Esophagus squamous epithelium (tissue), 4 donors: ENCODE measurements around the gene MRS2.

Experiments
- POLR2A ChIP-seq, 4 donors: fragments of 450-650 bp; IDR thresholded peaks; one replicate each; pipeline ENCODE4 v1.6.1; 2017; ENCODE audit warnings: antibody characterized with exemption in 4 of 4, mild to moderate bottlenecking in 4 of 4, moderate library complexity in 3 of 4
- TF ChIP-seq, protein P1 (sequence below), 6 experiments: fragments of 450-650 bp in 4 of 6; fragments of 200-600 bp in 2 of 6; sonication (generic) in 2 of 6; IDR thresholded peaks; one replicate each; pipeline ENCODE4 v1.5.1; 2016 to 2019; ENCODE audit warnings: antibody characterized with exemption in 6 of 6, mild to moderate bottlenecking in 4 of 6, moderate library complexity in 4 of 6

DNA sequence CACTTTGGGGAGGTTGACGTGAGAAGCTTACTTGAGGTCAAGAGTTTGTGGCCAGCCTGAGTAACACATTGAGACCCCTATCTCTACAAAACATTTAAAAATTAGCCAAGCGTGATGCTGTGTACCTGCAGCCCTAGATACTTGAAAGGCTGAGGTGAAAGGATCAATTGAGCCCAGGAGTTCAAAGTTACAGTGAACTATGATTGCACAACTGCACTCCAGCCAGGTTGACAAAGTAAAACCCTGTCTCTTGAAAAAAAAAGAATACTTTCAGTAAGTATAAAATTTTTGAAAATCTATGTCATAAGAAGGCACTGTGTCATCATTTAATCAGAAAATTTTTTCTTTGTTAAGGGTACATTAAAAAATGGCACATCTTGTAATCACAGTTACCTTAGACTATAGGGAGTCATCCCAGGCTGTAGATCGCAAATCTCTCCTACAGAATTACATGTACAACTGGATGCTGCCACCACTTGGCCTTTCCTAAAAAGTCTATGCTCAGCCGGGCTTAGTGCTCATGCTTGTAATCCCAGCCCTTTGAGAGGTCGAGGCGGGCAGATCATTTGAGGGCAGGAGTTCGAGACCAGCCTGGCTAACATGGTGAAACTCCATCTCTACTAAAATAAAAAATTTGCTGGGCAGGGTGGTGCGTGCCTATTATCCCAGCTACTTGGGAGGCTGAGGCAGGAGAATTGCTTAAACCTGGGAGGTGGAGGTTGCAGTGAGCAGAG, 17.0 kb upstream of the MRS2 start:
- TF ChIP-seq, protein P1, sequence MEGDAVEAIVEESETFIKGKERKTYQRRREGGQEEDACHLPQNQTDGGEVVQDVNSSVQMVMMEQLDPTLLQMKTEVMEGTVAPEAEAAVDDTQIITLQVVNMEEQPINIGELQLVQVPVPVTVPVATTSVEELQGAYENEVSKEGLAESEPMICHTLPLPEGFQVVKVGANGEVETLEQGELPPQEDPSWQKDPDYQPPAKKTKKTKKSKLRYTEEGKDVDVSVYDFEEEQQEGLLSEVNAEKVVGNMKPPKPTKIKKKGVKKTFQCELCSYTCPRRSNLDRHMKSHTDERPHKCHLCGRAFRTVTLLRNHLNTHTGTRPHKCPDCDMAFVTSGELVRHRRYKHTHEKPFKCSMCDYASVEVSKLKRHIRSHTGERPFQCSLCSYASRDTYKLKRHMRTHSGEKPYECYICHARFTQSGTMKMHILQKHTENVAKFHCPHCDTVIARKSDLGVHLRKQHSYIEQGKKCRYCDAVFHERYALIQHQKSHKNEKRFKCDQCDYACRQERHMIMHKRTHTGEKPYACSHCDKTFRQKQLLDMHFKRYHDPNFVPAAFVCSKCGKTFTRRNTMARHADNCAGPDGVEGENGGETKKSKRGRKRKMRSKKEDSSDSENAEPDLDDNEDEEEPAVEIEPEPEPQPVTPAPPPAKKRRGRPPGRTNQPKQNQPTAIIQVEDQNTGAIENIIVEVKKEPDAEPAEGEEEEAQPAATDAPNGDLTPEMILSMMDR (IDR thresholded peaks at IDR 0.05): no peak
- no peak for TF ChIP-seq POLR2A (IDR thresholded peaks at IDR 0.05)
